ENCODE results near the gene SHFL. TPM values are rescaled to one million over a fixed set of nuclear protein-coding genes. Genes with fewer than 3 reads are reported as not detected.

The SHFL gene
- polyA plus RNA-seq, 3 donors: 12.6 to 106 (median 17.6) TPM

DNA sequence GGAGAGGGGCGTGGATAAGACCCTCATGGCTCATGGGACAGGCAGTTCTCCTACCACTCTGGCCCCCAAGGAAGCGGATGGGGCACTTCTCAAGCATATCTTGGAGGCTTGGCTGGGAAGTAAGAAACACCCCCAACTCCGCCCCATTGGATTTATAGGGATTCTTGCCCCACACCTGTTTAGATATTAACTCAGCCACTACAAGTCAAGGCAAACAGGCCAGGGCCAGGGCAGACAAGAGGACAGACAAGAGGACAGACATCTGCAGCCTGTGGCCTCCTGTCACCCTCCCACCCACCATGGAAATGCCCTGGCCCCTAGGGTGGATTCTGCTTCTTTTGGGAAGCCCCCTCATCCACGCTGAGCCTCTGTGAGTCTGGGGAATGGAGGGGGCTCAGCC is 48.8 kb upstream of the SHFL start:
- no CpG with 5 or more reads among the region's 4 CpGs for WGBS (ENCODE audit: insufficient coverage)
- H3K27me3 Mint-ChIP-seq (ENCODE audit: low read depth in 3 of 3): peaks cover 9 to 18% (median 13%) of the 10 kb centered on the region in 3 donors

DNA sequence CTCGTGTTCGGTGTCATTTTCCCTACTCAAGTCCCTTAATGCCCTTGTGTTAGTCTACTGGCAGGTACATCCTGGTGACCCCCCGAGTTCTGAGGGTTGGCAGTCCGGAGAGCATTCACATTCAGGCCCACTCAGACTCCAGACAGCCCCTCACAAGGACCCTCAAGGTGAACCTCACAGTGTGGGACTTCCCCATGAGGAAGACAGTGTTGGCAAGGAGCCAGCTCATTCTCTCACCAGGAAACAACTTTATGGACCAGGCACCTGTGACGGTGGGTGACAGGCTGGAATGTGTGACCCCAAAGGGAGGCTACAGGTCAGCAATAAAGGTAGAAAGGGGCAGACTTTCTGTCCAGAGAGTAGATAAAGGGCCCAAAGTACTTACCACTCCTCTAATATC is 48.3 kb upstream of the SHFL start:
- H3K9me3 Mint-ChIP-seq: peaks cover 14 to 28% (median 19%) of the 10 kb centered on the region in 7 donors
- no peak overlapping the region for H3K27ac Mint-ChIP-seq
- intact Hi-C loops (cut with micrococcal nuclease): no loop called here
- TF ChIP-seq, protein P1, sequence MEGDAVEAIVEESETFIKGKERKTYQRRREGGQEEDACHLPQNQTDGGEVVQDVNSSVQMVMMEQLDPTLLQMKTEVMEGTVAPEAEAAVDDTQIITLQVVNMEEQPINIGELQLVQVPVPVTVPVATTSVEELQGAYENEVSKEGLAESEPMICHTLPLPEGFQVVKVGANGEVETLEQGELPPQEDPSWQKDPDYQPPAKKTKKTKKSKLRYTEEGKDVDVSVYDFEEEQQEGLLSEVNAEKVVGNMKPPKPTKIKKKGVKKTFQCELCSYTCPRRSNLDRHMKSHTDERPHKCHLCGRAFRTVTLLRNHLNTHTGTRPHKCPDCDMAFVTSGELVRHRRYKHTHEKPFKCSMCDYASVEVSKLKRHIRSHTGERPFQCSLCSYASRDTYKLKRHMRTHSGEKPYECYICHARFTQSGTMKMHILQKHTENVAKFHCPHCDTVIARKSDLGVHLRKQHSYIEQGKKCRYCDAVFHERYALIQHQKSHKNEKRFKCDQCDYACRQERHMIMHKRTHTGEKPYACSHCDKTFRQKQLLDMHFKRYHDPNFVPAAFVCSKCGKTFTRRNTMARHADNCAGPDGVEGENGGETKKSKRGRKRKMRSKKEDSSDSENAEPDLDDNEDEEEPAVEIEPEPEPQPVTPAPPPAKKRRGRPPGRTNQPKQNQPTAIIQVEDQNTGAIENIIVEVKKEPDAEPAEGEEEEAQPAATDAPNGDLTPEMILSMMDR (IDR thresholded peaks at IDR 0.05): no peak
- no peak for DNase-seq
- no peaks in the 10 kb centered on the region for H3K27me3 ChIP-seq (ENCODE audit: control insufficient read depth in 2 of 2, insufficient read depth in 2 of 2, low read length in 2 of 2)
- no peak overlapping the region for H3K4me2 ChIP-seq (replicated peaks; ENCODE audit: extremely low read depth, low read length, poor library complexity, severe bottlenecking)
- no peak overlapping the region for H3K9ac ChIP-seq (ENCODE audit: insufficient read depth, low read length, poor library complexity, severe bottlenecking)
- no peak overlapping the region for H3K27ac ChIP-seq (ENCODE audit: low read depth in 1 of 2, low read length in 2 of 2)
- H2AFZ ChIP-seq (ENCODE audit: insufficient read depth, low read depth, low read length, poor library complexity, severe bottlenecking): no peak overlapping the region
- peaks cover 15 to 22% of the 10 kb centered on the region in 2 donors for H3K9me3 ChIP-seq (replicated peaks in 1 of 2; ENCODE audit: control insufficient read depth in 1 of 2, insufficient read depth in 1 of 2, low read length in 2 of 2)
- no peak overlapping the region for H3K4me3 ChIP-seq (replicated peaks in 1 of 3; ENCODE audit: low read depth in 2 of 3, low read length in 3 of 3)
- no peaks in the 10 kb centered on the region for H3K4me1 Mint-ChIP-seq
- no peaks in the 10 kb centered on the region for H3K4me1 ChIP-seq (ENCODE audit: control insufficient read depth in 1 of 2, insufficient read depth in 2 of 2, low read length in 2 of 2)
- H3K27me3 Mint-ChIP-seq (ENCODE audit: low read depth in 3 of 3): peaks cover 9 to 15% (median 12%) of the 10 kb centered on the region in 3 donors
- no peaks in the 10 kb centered on the region for H4K20me1 ChIP-seq (ENCODE audit: insufficient read depth, low read length)
- no peaks in the 10 kb centered on the region for H3K79me2 ChIP-seq (ENCODE audit: insufficient read depth, low read length)
- no peaks in the 10 kb centered on the region for H3K36me3 Mint-ChIP-seq
- H3K36me3 ChIP-seq (replicated peaks in 1 of 2; ENCODE audit: control insufficient read depth in 1 of 2, insufficient read depth in 2 of 2, low read length in 2 of 2): no peaks in the 10 kb centered on the region
- no peak overlapping the region for H3K4me3 Mint-ChIP-seq
- WGBS (ENCODE audit: insufficient coverage): 76% methylated on average over 4 of the region's 5 CpGs

More for the DNA sequence above, 48.8 kb upstream of the SHFL start:
- Histone ChIP-seq H3K4me2 (replicated peaks; ENCODE audit: extremely low read depth, low read length, poor library complexity, severe bottlenecking) (no peak overlapping the region), H2AFZ (ENCODE audit: insufficient read depth, low read depth, low read length, poor library complexity, severe bottlenecking) (no peak overlapping the region), H3K9ac (ENCODE audit: insufficient read depth, low read length, poor library complexity, severe bottlenecking) (no peak overlapping the region), H3K27me3 (ENCODE audit: control insufficient read depth in 2 of 2, insufficient read depth in 2 of 2, low read length in 2 of 2) (peaks cover 0 to 1% of the 10 kb centered on the region in 2 donors), H3K36me3 (replicated peaks in 1 of 2; ENCODE audit: control insufficient read depth in 1 of 2, insufficient read depth in 2 of 2, low read length in 2 of 2) (no peaks in the 10 kb centered on the region), H3K9me3 (replicated peaks in 1 of 2; ENCODE audit: control insufficient read depth in 1 of 2, insufficient read depth in 1 of 2, low read length in 2 of 2) (peaks cover 11 to 18% of the 10 kb centered on the region in 2 donors), H3K4me1 (ENCODE audit: control insufficient read depth in 1 of 2, insufficient read depth in 2 of 2, low read length in 2 of 2) (no peaks in the 10 kb centered on the region), H4K20me1 (ENCODE audit: insufficient read depth, low read length) (no peaks in the 10 kb centered on the region), H3K79me2 (ENCODE audit: insufficient read depth, low read length) (no peaks in the 10 kb centered on the region), H3K27ac (ENCODE audit: low read depth in 1 of 2, low read length in 2 of 2) (no peak overlapping the region), H3K4me3 (replicated peaks in 1 of 3; ENCODE audit: low read depth in 2 of 3, low read length in 3 of 3) (no peak overlapping the region)
- Mint-ChIP-seq H3K9me3 (peaks cover 10 to 23% (median 15%) of the 10 kb centered on the region in 7 donors), H3K4me3 (no peak overlapping the region), H3K36me3 (no peaks in the 10 kb centered on the region), H3K4me1 (no peaks in the 10 kb centered on the region), H3K27ac (no peak overlapping the region)
- TF ChIP-seq, protein P1 (IDR thresholded peaks at IDR 0.05): no peak
- intact Hi-C loops (cut with micrococcal nuclease): no loop called here
- DNase-seq: no peak
